ENCODE results near the gene STK32C.
A peak's percentile ranks its signal among the peaks of the same experiment; 100 is the strongest.

STK32C gene

GRCh38 chr10:132204781-132205473 is 102.8 kb downstream of the STK32C start:
- TF ChIP-seq CTCF (IDR thresholded peaks at IDR 0.05): peak; percentile 61
- no peak for TF ChIP-seq ZFX (IDR thresholded peaks at IDR 0.05; ENCODE audit: borderline replicate concordance)
- no peak overlapping the region for H3K27ac ChIP-seq

GRCh38 chr10:132204078-132204780 is 103.5 kb downstream of the STK32C start:
- TF ChIP-seq CTCF (IDR thresholded peaks at IDR 0.05) (no peak), ZFX (IDR thresholded peaks at IDR 0.05; ENCODE audit: borderline replicate concordance) (no peak)
- H3K27ac ChIP-seq: no peak overlapping the region

- no peak for TF ChIP-seq ZFX (IDR thresholded peaks at IDR 0.05; ENCODE audit: borderline replicate concordance)
- TF ChIP-seq CTCF (IDR thresholded peaks at IDR 0.05): no peak
- H3K27ac ChIP-seq: no peak overlapping the region
These were observed 104.3 kb downstream of the STK32C start for GRCh38 chr10:132203256-132204077.

GRCh38 chr10:132202070-132202970 is 105.4 kb downstream of the STK32C start:
- H3K27ac ChIP-seq: no peak overlapping the region
- TF ChIP-seq ZFX (IDR thresholded peaks at IDR 0.05; ENCODE audit: borderline replicate concordance) (no peak), CTCF (IDR thresholded peaks at IDR 0.05) (no peak)

- TF ChIP-seq CTCF (IDR thresholded peaks at IDR 0.05) (no peak), ZFX (IDR thresholded peaks at IDR 0.05; ENCODE audit: borderline replicate concordance) (no peak)
- no peak overlapping the region for H3K27ac ChIP-seq
These were observed 106.4 kb downstream of the STK32C start for GRCh38 chr10:132201111-132201969.

Measured in 22Rv1 (cell line).